Measurements from ENCODE around the gene BDNF. TPM values are rescaled to one million over a fixed set of nuclear protein-coding genes. Genes with fewer than 3 reads are reported as not detected.
"Not testable (repeated sequence)": the region's sequence is repeated elsewhere in the genome, so short reads cannot be mapped to it uniquely, and the experiment has no call there.

The BDNF gene
- total RNA-seq, 1 experiment from 2014 or later, result 8.5 TPM

DNA sequence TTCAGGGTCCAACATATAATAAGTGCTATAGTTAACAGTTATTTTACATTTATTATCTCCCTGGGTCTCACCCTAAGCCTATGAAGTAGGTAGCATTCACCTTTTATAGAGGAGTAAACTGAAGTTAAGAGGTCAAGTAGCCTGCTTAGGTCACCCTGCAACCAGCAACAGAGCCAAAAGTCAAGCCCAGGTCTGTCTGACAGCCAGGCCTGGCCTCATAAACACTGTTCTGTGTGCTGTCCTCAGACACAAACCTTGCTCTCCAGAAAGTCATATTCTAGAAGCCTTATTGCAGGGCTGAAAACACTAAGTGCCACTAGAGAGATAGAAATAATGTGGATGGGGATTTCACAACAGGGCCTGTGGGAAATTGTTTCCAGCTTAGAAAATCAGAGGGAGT is 59.3 kb downstream of the BDNF start:
- intact Hi-C loops (cut with micrococcal nuclease; ENCODE audit: unreplicated experiment), result no loop called here
- H3K27ac Mint-ChIP-seq (ENCODE audit: unreplicated experiment), result no peak overlapping the region
- ChIA-PET POLR2A (no interaction called here), CTCF (no interaction called here)
- peaks cover 17% of the 10 kb centered on the region for H3K9me3 Mint-ChIP-seq (ENCODE audit: unreplicated experiment)
- Histone ChIP-seq H3K36me3 (ENCODE audit: control insufficient read depth, insufficient read depth, low read length) (no peaks in the 10 kb centered on the region), H3K4me1 (no peaks in the 10 kb centered on the region), H3K27me3 (replicated peaks; ENCODE audit: control insufficient read depth, insufficient read depth, low read length) (no peaks in the 10 kb centered on the region; the same call in 1 of the 2 replicates), H3K9me3 (peaks cover 3% of the 10 kb centered on the region; the same call in 1 of the 2 replicates), H3K4me3 (ENCODE audit: low read depth, low read length) (no peak overlapping the region)
- no TSS peak for BruUV-seq (replicated peaks)
- H3K4me1 Mint-ChIP-seq (ENCODE audit: low read depth, unreplicated experiment), result no peaks in the 10 kb centered on the region
- no peaks in the 10 kb centered on the region for H3K36me3 Mint-ChIP-seq (ENCODE audit: insufficient read depth, unreplicated experiment)
- H3K27me3 Mint-ChIP-seq (ENCODE audit: insufficient read depth, unreplicated experiment), result peaks cover 3% of the 10 kb centered on the region
- TF ChIP-seq, protein P1, sequence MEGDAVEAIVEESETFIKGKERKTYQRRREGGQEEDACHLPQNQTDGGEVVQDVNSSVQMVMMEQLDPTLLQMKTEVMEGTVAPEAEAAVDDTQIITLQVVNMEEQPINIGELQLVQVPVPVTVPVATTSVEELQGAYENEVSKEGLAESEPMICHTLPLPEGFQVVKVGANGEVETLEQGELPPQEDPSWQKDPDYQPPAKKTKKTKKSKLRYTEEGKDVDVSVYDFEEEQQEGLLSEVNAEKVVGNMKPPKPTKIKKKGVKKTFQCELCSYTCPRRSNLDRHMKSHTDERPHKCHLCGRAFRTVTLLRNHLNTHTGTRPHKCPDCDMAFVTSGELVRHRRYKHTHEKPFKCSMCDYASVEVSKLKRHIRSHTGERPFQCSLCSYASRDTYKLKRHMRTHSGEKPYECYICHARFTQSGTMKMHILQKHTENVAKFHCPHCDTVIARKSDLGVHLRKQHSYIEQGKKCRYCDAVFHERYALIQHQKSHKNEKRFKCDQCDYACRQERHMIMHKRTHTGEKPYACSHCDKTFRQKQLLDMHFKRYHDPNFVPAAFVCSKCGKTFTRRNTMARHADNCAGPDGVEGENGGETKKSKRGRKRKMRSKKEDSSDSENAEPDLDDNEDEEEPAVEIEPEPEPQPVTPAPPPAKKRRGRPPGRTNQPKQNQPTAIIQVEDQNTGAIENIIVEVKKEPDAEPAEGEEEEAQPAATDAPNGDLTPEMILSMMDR (IDR thresholded peaks at IDR 0.05; ENCODE audit: insufficient read depth in 1 of 2, low read depth in 1 of 2, low read length in 1 of 2, severe bottlenecking in 1 of 2, unreplicated experiment in 1 of 2), result no peak
- no peak for DNase-seq
- H3K4me3 Mint-ChIP-seq (ENCODE audit: unreplicated experiment), result no peak overlapping the region

- BruUV-seq (replicated peaks), result no TSS peak
- no peaks in the 10 kb centered on the region for H3K4me1 Mint-ChIP-seq (ENCODE audit: low read depth, unreplicated experiment)
- no peak overlapping the region for H3K4me3 Mint-ChIP-seq (ENCODE audit: unreplicated experiment)
- Histone ChIP-seq H3K4me1 (no peaks in the 10 kb centered on the region), H3K9me3 (peaks cover 3% of the 10 kb centered on the region), H3K27me3 (replicated peaks; ENCODE audit: control insufficient read depth, insufficient read depth, low read length) (no peaks in the 10 kb centered on the region; the same call in 1 of the 2 replicates), H3K36me3 (ENCODE audit: control insufficient read depth, insufficient read depth, low read length) (no peaks in the 10 kb centered on the region), H3K4me3 (ENCODE audit: low read depth, low read length) (no peak overlapping the region)
- DNase-seq, result no peak
- TF ChIP-seq, protein P1 (IDR thresholded peaks at IDR 0.05; ENCODE audit: insufficient read depth in 1 of 2, low read depth in 1 of 2, low read length in 1 of 2, severe bottlenecking in 1 of 2, unreplicated experiment in 1 of 2), result no peak
- intact Hi-C loops (cut with micrococcal nuclease; ENCODE audit: unreplicated experiment), result no loop called here
- ChIA-PET CTCF (no interaction called here), POLR2A (no interaction called here)
- H3K27me3 Mint-ChIP-seq (ENCODE audit: insufficient read depth, unreplicated experiment), result peaks cover 6% of the 10 kb centered on the region
- no peaks in the 10 kb centered on the region for H3K36me3 Mint-ChIP-seq (ENCODE audit: insufficient read depth, unreplicated experiment)
- H3K9me3 Mint-ChIP-seq (ENCODE audit: unreplicated experiment), result peaks cover 45% of the 10 kb centered on the region
- H3K27ac Mint-ChIP-seq (ENCODE audit: unreplicated experiment), result no peak overlapping the region
Measured at GRCh38 chr11:27635567-27636037, 64.7 kb downstream of the BDNF start.

DNA sequence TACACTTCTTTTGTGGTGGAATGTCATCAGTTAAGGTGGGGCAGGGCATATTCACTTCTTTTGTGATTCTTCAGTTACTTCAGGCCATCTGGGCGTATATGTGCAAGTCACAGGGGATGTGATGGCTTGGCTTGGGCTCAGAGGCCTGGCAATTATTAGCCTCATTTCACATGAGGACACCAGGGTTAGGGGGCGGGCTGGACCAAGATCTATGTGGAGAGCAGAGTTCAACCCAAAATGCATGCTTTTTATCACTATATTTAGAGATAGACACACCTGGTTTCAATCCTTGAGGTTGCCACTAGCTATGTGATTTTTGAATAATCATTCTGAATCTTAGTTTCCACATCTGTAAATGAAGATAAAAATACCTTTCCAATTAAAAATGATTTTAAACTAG is 65.5 kb downstream of the BDNF start:
- H3K27me3 ChIP-seq (replicated peaks; ENCODE audit: control insufficient read depth, insufficient read depth, low read length); H3K4me3 ChIP-seq (ENCODE audit: low read depth, low read length); H3K36me3 Mint-ChIP-seq (ENCODE audit: insufficient read depth, unreplicated experiment); intact Hi-C loops (cut with micrococcal nuclease; ENCODE audit: unreplicated experiment); H3K4me1 Mint-ChIP-seq (ENCODE audit: low read depth, unreplicated experiment); H3K27me3 Mint-ChIP-seq (ENCODE audit: insufficient read depth, unreplicated experiment); H3K27ac Mint-ChIP-seq (ENCODE audit: unreplicated experiment); H3K4me1 ChIP-seq; BruUV-seq (replicated peaks); DNase-seq; H3K9me3 ChIP-seq; H3K4me3 Mint-ChIP-seq (ENCODE audit: unreplicated experiment); POLR2A ChIA-PET; CTCF ChIA-PET; H3K36me3 ChIP-seq (ENCODE audit: control insufficient read depth, insufficient read depth, low read length): not testable (repeated sequence)
- peaks cover 45% of the 10 kb centered on the region for H3K9me3 Mint-ChIP-seq (ENCODE audit: unreplicated experiment)

GRCh38 chr11:27634282-27634681 is 66.0 kb downstream of the BDNF start:
- H3K9me3 Mint-ChIP-seq (ENCODE audit: unreplicated experiment), result peaks cover 45% of the 10 kb centered on the region
- H3K4me1 Mint-ChIP-seq (ENCODE audit: low read depth, unreplicated experiment); CTCF ChIA-PET: not testable (repeated sequence)

DNA sequence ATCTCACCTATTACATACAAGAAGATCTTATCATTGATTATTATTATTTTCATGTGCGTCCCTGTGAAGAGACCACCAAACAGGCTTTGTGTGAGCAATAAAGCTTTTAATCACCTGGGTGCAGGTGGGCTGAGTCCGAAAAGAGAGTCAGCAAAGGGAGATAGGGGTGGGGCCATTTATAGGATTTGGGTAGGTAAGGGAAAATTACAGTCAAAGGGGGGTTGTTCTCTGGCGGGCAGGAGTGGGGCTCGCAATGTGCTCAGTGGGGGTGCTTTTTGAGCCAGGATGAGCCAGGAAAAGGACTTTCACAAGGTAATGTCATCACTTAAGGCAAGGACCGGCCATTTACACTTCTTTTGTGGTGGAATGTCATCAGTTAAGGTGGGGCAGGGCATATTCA is 71.2 kb downstream of the BDNF start:
- H3K36me3 Mint-ChIP-seq (ENCODE audit: insufficient read depth, unreplicated experiment); H3K4me3 ChIP-seq (ENCODE audit: low read depth, low read length); intact Hi-C loops (cut with micrococcal nuclease; ENCODE audit: unreplicated experiment); POLR2A ChIA-PET; H3K9me3 ChIP-seq; H3K36me3 ChIP-seq (ENCODE audit: control insufficient read depth, insufficient read depth, low read length); H3K4me1 ChIP-seq; H3K27ac Mint-ChIP-seq (ENCODE audit: unreplicated experiment); H3K27me3 Mint-ChIP-seq (ENCODE audit: insufficient read depth, unreplicated experiment); H3K4me3 Mint-ChIP-seq (ENCODE audit: unreplicated experiment); DNase-seq; BruUV-seq (replicated peaks); H3K4me1 Mint-ChIP-seq (ENCODE audit: low read depth, unreplicated experiment); CTCF ChIA-PET; H3K27me3 ChIP-seq (replicated peaks; ENCODE audit: control insufficient read depth, insufficient read depth, low read length): not testable (repeated sequence)
- peaks cover 21% of the 10 kb centered on the region for H3K9me3 Mint-ChIP-seq (ENCODE audit: unreplicated experiment)

More at GRCh38 chr11:27634282-27634681, 66.0 kb downstream of the BDNF start:
- intact Hi-C loops (cut with micrococcal nuclease; ENCODE audit: unreplicated experiment); H3K4me3 ChIP-seq (ENCODE audit: low read depth, low read length); H3K27ac Mint-ChIP-seq (ENCODE audit: unreplicated experiment); H3K4me1 ChIP-seq; H3K36me3 Mint-ChIP-seq (ENCODE audit: insufficient read depth, unreplicated experiment); H3K36me3 ChIP-seq (ENCODE audit: control insufficient read depth, insufficient read depth, low read length); H3K9me3 ChIP-seq; H3K27me3 Mint-ChIP-seq (ENCODE audit: insufficient read depth, unreplicated experiment); POLR2A ChIA-PET; BruUV-seq (replicated peaks); H3K27me3 ChIP-seq (replicated peaks; ENCODE audit: control insufficient read depth, insufficient read depth, low read length); H3K4me3 Mint-ChIP-seq (ENCODE audit: unreplicated experiment); DNase-seq: not testable (repeated sequence)
